Measurements from ENCODE around the gene POMT2.

POMT2 gene

GRCh38 chr14:77239412-77239811 lies 81.3 kb downstream of the POMT2 start:
- TF ChIP-seq CTCF (IDR thresholded peaks at IDR 0.05): no peak
- Histone ChIP-seq H3K4me1 (ENCODE audit: control insufficient read depth in 1 of 2, insufficient read depth in 1 of 2, low read depth in 1 of 2, low read length in 1 of 2) (no peaks in the 10 kb centered on the region), H3K27ac (no peak overlapping the region), H3K36me3 (no peaks in the 10 kb centered on the region), H3K4me3 (ENCODE audit: low read depth in 1 of 2, low read length in 1 of 2) (no peak overlapping the region), H3K9me3 (no peaks in the 10 kb centered on the region), H3K27me3 (peaks cover 5% of the 10 kb centered on the region)

- H3K4me3 ChIP-seq (ENCODE audit: low read depth in 1 of 2, low read length in 1 of 2): no peak overlapping the region
- H3K9me3 ChIP-seq: no peaks in the 10 kb centered on the region
- H3K36me3 ChIP-seq: no peaks in the 10 kb centered on the region
- H3K27me3 ChIP-seq: peaks cover 5% of the 10 kb centered on the region
- H3K4me1 ChIP-seq (ENCODE audit: control insufficient read depth in 1 of 2, insufficient read depth in 1 of 2, low read depth in 1 of 2, low read length in 1 of 2): no peaks in the 10 kb centered on the region
- no peak overlapping the region for H3K27ac ChIP-seq
- TF ChIP-seq CTCF (IDR thresholded peaks at IDR 0.05): no peak
Observed at GRCh38 chr14:77238996-77239395, 81.7 kb downstream of the POMT2 start.

GRCh38 chr14:77238356-77238755 lies 82.3 kb downstream of the POMT2 start:
- TF ChIP-seq CTCF (IDR thresholded peaks at IDR 0.05): no peak
- Histone ChIP-seq H3K4me3 (ENCODE audit: low read depth in 1 of 2, low read length in 1 of 2) (no peak overlapping the region), H3K4me1 (ENCODE audit: control insufficient read depth in 1 of 2, insufficient read depth in 1 of 2, low read depth in 1 of 2, low read length in 1 of 2) (no peaks in the 10 kb centered on the region), H3K9me3 (no peaks in the 10 kb centered on the region), H3K27ac (no peak overlapping the region), H3K27me3 (peaks cover 5% of the 10 kb centered on the region), H3K36me3 (no peaks in the 10 kb centered on the region)

GRCh38 chr14:77236814-77237213 lies 83.9 kb downstream of the POMT2 start:
- H3K4me3 ChIP-seq (ENCODE audit: low read depth in 1 of 2, low read length in 1 of 2): no peak overlapping the region
- no peaks in the 10 kb centered on the region for H3K4me1 ChIP-seq (ENCODE audit: control insufficient read depth in 1 of 2, insufficient read depth in 1 of 2, low read depth in 1 of 2, low read length in 1 of 2)
- no peaks in the 10 kb centered on the region for H3K9me3 ChIP-seq
- no peaks in the 10 kb centered on the region for H3K36me3 ChIP-seq
- H3K27ac ChIP-seq: no peak overlapping the region
- no peak for TF ChIP-seq CTCF (IDR thresholded peaks at IDR 0.05)
- no peaks in the 10 kb centered on the region for H3K27me3 ChIP-seq

- no peak overlapping the region for H3K4me3 ChIP-seq (ENCODE audit: low read depth in 1 of 2, low read length in 1 of 2)
- no peaks in the 10 kb centered on the region for H3K27me3 ChIP-seq
- no peak overlapping the region for H3K27ac ChIP-seq
- no peaks in the 10 kb centered on the region for H3K36me3 ChIP-seq
- no peaks in the 10 kb centered on the region for H3K9me3 ChIP-seq
- H3K4me1 ChIP-seq (ENCODE audit: control insufficient read depth in 1 of 2, insufficient read depth in 1 of 2, low read depth in 1 of 2, low read length in 1 of 2): no peaks in the 10 kb centered on the region
- no peak for TF ChIP-seq CTCF (IDR thresholded peaks at IDR 0.05)
Observed at GRCh38 chr14:77231721-77232120, 89.0 kb downstream of the POMT2 start.

GRCh38 chr14:77230914-77231313 lies 89.8 kb downstream of the POMT2 start:
- no peaks in the 10 kb centered on the region for H3K9me3 ChIP-seq
- TF ChIP-seq CTCF (IDR thresholded peaks at IDR 0.05): no peak
- no peaks in the 10 kb centered on the region for H3K27me3 ChIP-seq
- no peaks in the 10 kb centered on the region for H3K36me3 ChIP-seq
- no peaks in the 10 kb centered on the region for H3K4me1 ChIP-seq (ENCODE audit: control insufficient read depth in 1 of 2, insufficient read depth in 1 of 2, low read depth in 1 of 2, low read length in 1 of 2)
- no peak overlapping the region for H3K27ac ChIP-seq
- no peak overlapping the region for H3K4me3 ChIP-seq (ENCODE audit: low read depth in 1 of 2, low read length in 1 of 2)
